ENCODE data around the gene SPATA13. TPM values are rescaled to one million over a fixed set of nuclear protein-coding genes. Genes with fewer than 3 reads are reported as not detected.
"Not testable (repeated sequence)": the region's sequence is repeated elsewhere in the genome, so short reads cannot be mapped to it uniquely, and the experiment has no call there.

The SPATA13 gene
- total RNA-seq, 2 donors from 2014 or later: 19.4 to 24.8 TPM

- Histone ChIP-seq H3K27ac (ENCODE audit: low read depth, low read length) (no peak overlapping the region), H3K27me3 (ENCODE audit: control insufficient read depth, insufficient read depth, low read length, poor library complexity, severe bottlenecking) (no peaks in the 10 kb centered on the region), H3K9ac (ENCODE audit: extremely low read depth, low read length, poor library complexity, severe bottlenecking) (no peak overlapping the region), H3K4me1 (ENCODE audit: control insufficient read depth, insufficient read depth, low read length) (peaks cover 3% of the 10 kb centered on the region), H3K4me3 (ENCODE audit: low read length) (no peak overlapping the region), H3K9me3 (ENCODE audit: control insufficient read depth, low read length) (no peaks in the 10 kb centered on the region), H3K36me3 (ENCODE audit: control insufficient read depth, insufficient read depth, low read length) (peaks cover 4% of the 10 kb centered on the region)
- no peak for TF ChIP-seq CTCF (conservative IDR thresholded peaks at IDR 0.05)
- WGBS, 2 experiments (ENCODE audit: insufficient coverage in 1 of 2, insufficient read length in 1 of 2): 95 to 97% methylated on average over 24 to 37 of the region's 37 CpGs
- H3K4me1 Mint-ChIP-seq: peaks cover 8% of the 10 kb centered on the region
- no peak overlapping the region for H3K4me3 Mint-ChIP-seq
- H3K27me3 Mint-ChIP-seq (ENCODE audit: insufficient read depth): no peaks in the 10 kb centered on the region
- no peak for DNase-seq
- no peak overlapping the region for H3K27ac Mint-ChIP-seq
- H3K9me3 Mint-ChIP-seq: no peaks in the 10 kb centered on the region
- no peaks in the 10 kb centered on the region for H3K36me3 Mint-ChIP-seq (ENCODE audit: low read depth)
These were observed 148.0 kb downstream of the SPATA13 start for GRCh38 chr13:24308488-24309020.

GRCh38 chr13:24309300-24309699 is 148.8 kb downstream of the SPATA13 start, which contains the start of gene C1QTNF9:
C1QTNF9 (plus strand) TSS chr13:24309580; CDS start chr13:24316004, 6,424 bp downstream.
- not testable (repeated sequence) for H3K9me3 Mint-ChIP-seq; H3K4me1 Mint-ChIP-seq; H3K27me3 Mint-ChIP-seq (ENCODE audit: insufficient read depth); DNase-seq; H3K36me3 ChIP-seq (ENCODE audit: control insufficient read depth, insufficient read depth, low read length); H3K9me3 ChIP-seq (ENCODE audit: control insufficient read depth, low read length); H3K27me3 ChIP-seq (ENCODE audit: control insufficient read depth, insufficient read depth, low read length, poor library complexity, severe bottlenecking); H3K36me3 Mint-ChIP-seq (ENCODE audit: low read depth); H3K9ac ChIP-seq (ENCODE audit: extremely low read depth, low read length, poor library complexity, severe bottlenecking); H3K27ac Mint-ChIP-seq; H3K4me3 Mint-ChIP-seq; H3K4me3 ChIP-seq (ENCODE audit: low read length); H3K4me1 ChIP-seq (ENCODE audit: control insufficient read depth, insufficient read depth, low read length); H3K27ac ChIP-seq (ENCODE audit: low read depth, low read length)
- 92 to 93% methylated on average over 2 of the region's 2 CpGs for WGBS, 2 experiments (ENCODE audit: insufficient coverage in 1 of 2, insufficient read length in 1 of 2)

- 74 to 100% methylated on average over 2 to 5 of the region's 5 CpGs for WGBS, 2 experiments (ENCODE audit: insufficient coverage in 1 of 2, insufficient read length in 1 of 2)
- no peaks in the 10 kb centered on the region for H3K36me3 Mint-ChIP-seq (ENCODE audit: low read depth)
These were observed 152.9 kb downstream of the SPATA13 start for GRCh38 chr13:24313439-24313838.

GRCh38 chr13:24317835-24318234 is 157.3 kb downstream of the SPATA13 start:
- not testable (repeated sequence) for H3K36me3 Mint-ChIP-seq (ENCODE audit: low read depth); H3K9ac ChIP-seq (ENCODE audit: extremely low read depth, low read length, poor library complexity, severe bottlenecking); H3K4me3 Mint-ChIP-seq; H3K36me3 ChIP-seq (ENCODE audit: control insufficient read depth, insufficient read depth, low read length); DNase-seq; H3K9me3 ChIP-seq (ENCODE audit: control insufficient read depth, low read length); H3K27ac Mint-ChIP-seq; H3K9me3 Mint-ChIP-seq; H3K4me1 Mint-ChIP-seq; H3K27me3 Mint-ChIP-seq (ENCODE audit: insufficient read depth); H3K27me3 ChIP-seq (ENCODE audit: control insufficient read depth, insufficient read depth, low read length, poor library complexity, severe bottlenecking); H3K27ac ChIP-seq (ENCODE audit: low read depth, low read length); H3K4me1 ChIP-seq (ENCODE audit: control insufficient read depth, insufficient read depth, low read length); H3K4me3 ChIP-seq (ENCODE audit: low read length)
- 90% methylated on average over 8 of the region's 10 CpGs; no CpG with 5 or more reads in 1 of the 2 experiments for WGBS, 2 experiments (ENCODE audit: insufficient coverage in 1 of 2, insufficient read length in 1 of 2)

More at GRCh38 chr13:24313439-24313838, 152.9 kb downstream of the SPATA13 start:
- peaks cover 3% of the 10 kb centered on the region for H3K9me3 Mint-ChIP-seq
- H3K36me3 ChIP-seq (ENCODE audit: control insufficient read depth, insufficient read depth, low read length): no peaks in the 10 kb centered on the region
- H3K4me3 ChIP-seq (ENCODE audit: low read length): no peak overlapping the region
- H3K27me3 Mint-ChIP-seq (ENCODE audit: insufficient read depth): no peaks in the 10 kb centered on the region
- H3K9me3 ChIP-seq (ENCODE audit: control insufficient read depth, low read length): no peaks in the 10 kb centered on the region
- H3K27me3 ChIP-seq (ENCODE audit: control insufficient read depth, insufficient read depth, low read length, poor library complexity, severe bottlenecking): no peaks in the 10 kb centered on the region
- no peak overlapping the region for H3K4me3 Mint-ChIP-seq
- peak; percentile 47 for TF ChIP-seq CTCF (conservative IDR thresholded peaks at IDR 0.05)
- DNase-seq: no peak
- H3K4me1 Mint-ChIP-seq: no peaks in the 10 kb centered on the region
- no peaks in the 10 kb centered on the region for H3K4me1 ChIP-seq (ENCODE audit: control insufficient read depth, insufficient read depth, low read length)
- no peak overlapping the region for H3K9ac ChIP-seq (ENCODE audit: extremely low read depth, low read length, poor library complexity, severe bottlenecking)
- H3K27ac ChIP-seq (ENCODE audit: low read depth, low read length): no peak overlapping the region
- H3K27ac Mint-ChIP-seq: no peak overlapping the region

- H3K4me1 Mint-ChIP-seq: not testable (repeated sequence)
These were observed 158.4 kb downstream of the SPATA13 start for GRCh38 chr13:24318878-24319277.

GRCh38 chr13:24319641-24320040 is 159.1 kb downstream of the SPATA13 start:
- H3K27ac Mint-ChIP-seq; H3K4me3 ChIP-seq (ENCODE audit: low read length); H3K4me1 ChIP-seq (ENCODE audit: control insufficient read depth, insufficient read depth, low read length); H3K36me3 ChIP-seq (ENCODE audit: control insufficient read depth, insufficient read depth, low read length); DNase-seq; H3K4me3 Mint-ChIP-seq; H3K9ac ChIP-seq (ENCODE audit: extremely low read depth, low read length, poor library complexity, severe bottlenecking); H3K27me3 ChIP-seq (ENCODE audit: control insufficient read depth, insufficient read depth, low read length, poor library complexity, severe bottlenecking); H3K36me3 Mint-ChIP-seq (ENCODE audit: low read depth); H3K9me3 Mint-ChIP-seq; H3K27ac ChIP-seq (ENCODE audit: low read depth, low read length); H3K27me3 Mint-ChIP-seq (ENCODE audit: insufficient read depth); H3K9me3 ChIP-seq (ENCODE audit: control insufficient read depth, low read length); H3K4me1 Mint-ChIP-seq: not testable (repeated sequence)
- WGBS, 2 experiments (ENCODE audit: insufficient coverage in 1 of 2, insufficient read length in 1 of 2): 89% methylated on average over 6 of the region's 6 CpGs; no CpG with 5 or more reads in 1 of the 2 experiments

More at GRCh38 chr13:24318878-24319277, 158.4 kb downstream of the SPATA13 start:
- not testable (repeated sequence) for H3K9me3 Mint-ChIP-seq; H3K27ac ChIP-seq (ENCODE audit: low read depth, low read length); H3K9me3 ChIP-seq (ENCODE audit: control insufficient read depth, low read length); H3K36me3 ChIP-seq (ENCODE audit: control insufficient read depth, insufficient read depth, low read length); H3K4me1 ChIP-seq (ENCODE audit: control insufficient read depth, insufficient read depth, low read length); H3K27me3 ChIP-seq (ENCODE audit: control insufficient read depth, insufficient read depth, low read length, poor library complexity, severe bottlenecking); H3K4me3 ChIP-seq (ENCODE audit: low read length); H3K27ac Mint-ChIP-seq; H3K36me3 Mint-ChIP-seq (ENCODE audit: low read depth); H3K9ac ChIP-seq (ENCODE audit: extremely low read depth, low read length, poor library complexity, severe bottlenecking); H3K4me3 Mint-ChIP-seq; DNase-seq; H3K27me3 Mint-ChIP-seq (ENCODE audit: insufficient read depth)
- WGBS, 2 experiments (ENCODE audit: insufficient coverage in 1 of 2, insufficient read length in 1 of 2): 89 to 100% methylated on average over 1 to 3 of the region's 4 CpGs

Measured in endodermal cell (in vitro differentiated cells).